HepG2 (cell line): ENCODE data around the gene ZFR2. TPM values are rescaled to one million over a fixed set of nuclear protein-coding genes. Genes with fewer than 3 reads are reported as not detected.

ENCODE experiments used
- ATAC-seq: fragments of 200-7000 bp; cut with Tn5 transposase; 3 replicates; pipeline ENCODE4 v1.9.1; 2020; ENCODE audit warnings: mild to moderate bottlenecking, moderate library complexity
- BruUV-seq: library from RNA; stranded (reverse); fragments of 400-500 nt; replicated peaks from 2 replicates; lab custom pipeline; 2021; lab: Mats Ljungman, UMichigan
- CTCF ChIA-PET: fragments of 300-600 bp; formaldehyde crosslinking; extraction: SDS; loops from one replicate; lab custom pipeline; 2021; ENCODE audit warnings: low total read pairs, inconsistent platforms, low intra/inter-chr PET ratio; lab: Yijun Ruan, JAX
- POLR2A ChIA-PET: fragments of 350-600 bp; sonication (Branson Sonifier 250); formaldehyde crosslinking; loops from one replicate; lab custom pipeline; 2020; ENCODE audit warnings: antibody characterized with exemption, inconsistent platforms; lab: Yijun Ruan, JAX
- DNase-seq: peaks from one replicate; pipeline ENCODE4 v3.0.0-alpha.2; 2015; ENCODE audit warnings: low spot score
- FAIRE-seq: peaks from 3 replicates; lab custom pipeline; 2011; peaks lifted over from hg19 to GRCh38; lab: Jason Lieb, UNC
- H2AFZ ChIP-seq: one replicate; pipeline ENCODE4 v1.6.1; 2011; ENCODE audit warnings: low read length, inconsistent platforms
- H3K27ac ChIP-seq: fragments of 300-600 bp; 3 replicates; pipeline ENCODE4 v1.8.0; 2011; ENCODE audit warnings: mixed run types, mild to moderate bottlenecking, mixed read lengths, low read length, inconsistent platforms; ENCODE audit not compliant: insufficient read depth; ENCODE audit errors: extremely low read length
- H3K27me3 ChIP-seq, 2 experiments: fragments of 200-600 bp in 1 of 2; 2 replicates in 1 of 2; 3 replicates in 1 of 2; pipeline versions ENCODE4 v1.6.0 to v1.8.0; 2011; ENCODE audit warnings: low read length in 2 of 2, mild to moderate bottlenecking in 2 of 2, moderate library complexity in 2 of 2, inconsistent platforms in 1 of 2; ENCODE audit not compliant: insufficient read depth in 2 of 2, control insufficient read depth in 1 of 2
- H3K36me3 ChIP-seq, 2 experiments: fragments of 200-600 bp in 1 of 2; replicated peaks in 1 of 2; 2 replicates in 1 of 2; 3 replicates in 1 of 2; pipeline versions ENCODE4 v1.5.1 to v1.8.0; 2011; ENCODE audit warnings: low read length in 2 of 2, inconsistent platforms in 1 of 2; ENCODE audit not compliant: insufficient read depth in 2 of 2, control insufficient read depth in 1 of 2
- H3K4me1 ChIP-seq: 2 replicates; pipeline ENCODE4 v1.5.1; 2012; ENCODE audit warnings: low read length, inconsistent platforms; ENCODE audit not compliant: insufficient read depth
- H3K4me2 ChIP-seq: 2 replicates; pipeline ENCODE4 v1.6.0; 2011; ENCODE audit warnings: low read depth, low read length, inconsistent platforms
- H3K4me3 ChIP-seq, 3 experiments: fragments of 200-600 bp in 1 of 3; sonication (generic), shearing (Covaris generic) in 1 of 3; replicated peaks in 1 of 3; 2 replicates each; pipeline ENCODE4 v1.5.1; 2011 to 2016; ENCODE audit warnings: low read length in 3 of 3, inconsistent platforms in 2 of 3, low read depth in 2 of 3, mild to moderate bottlenecking in 2 of 3, control low read depth in 1 of 3, mixed read lengths in 1 of 3; ENCODE audit not compliant: insufficient read depth in 1 of 3
- H3K79me2 ChIP-seq: one replicate; pipeline ENCODE4 v1.6.1; 2011; ENCODE audit warnings: low read length, inconsistent platforms; ENCODE audit not compliant: insufficient read depth
- H3K9ac ChIP-seq: 2 replicates; pipeline ENCODE4 v1.6.0; 2011; ENCODE audit warnings: mild to moderate bottlenecking, low read depth, low read length, inconsistent platforms; ENCODE audit not compliant: insufficient read depth
- H3K9me3 ChIP-seq: 2 replicates; pipeline ENCODE4 v1.5.1; 2012; ENCODE audit warnings: mild to moderate bottlenecking, low read length
- H4K20me1 ChIP-seq: 2 replicates; pipeline ENCODE4 v1.6.0; 2011; ENCODE audit warnings: inconsistent platforms, mild to moderate bottlenecking, low read length, moderate library complexity; ENCODE audit not compliant: insufficient read depth
- MIER3 ChIP-seq: IDR thresholded peaks from 2 replicates; pipeline ENCODE4 v1.6.1; 2016; ENCODE audit warnings: missing compliant biosample characterization, borderline replicate concordance
- NAIF1 ChIP-seq: sonication (generic); formaldehyde crosslinking; IDR thresholded peaks from 2 replicates; pipeline ENCODE4 v1.5.0; 2020; ENCODE audit warnings: mild to moderate bottlenecking, missing genetic modification reagents, borderline replicate concordance
- PHF8 ChIP-seq: sonication (generic); formaldehyde crosslinking; IDR thresholded peaks from 2 replicates; pipeline ENCODE4 v1.5.0; 2020; ENCODE audit warnings: missing genetic modification reagents
- ZBTB38 ChIP-seq: sonication (generic); formaldehyde crosslinking; IDR thresholded peaks from 2 replicates; pipeline ENCODE4 v1.5.1; 2020; ENCODE audit warnings: mild to moderate bottlenecking, missing genetic modification reagents
- ZNF224 ChIP-seq: sonication (generic); formaldehyde crosslinking; IDR thresholded peaks from 2 replicates; pipeline ENCODE4 v1.5.0; 2020; ENCODE audit warnings: mild to moderate bottlenecking, missing genetic modification reagents
- ZNF749 ChIP-seq: sonication (generic); formaldehyde crosslinking; IDR thresholded peaks from 2 replicates; pipeline ENCODE4 v1.8.0; 2022; ENCODE audit warnings: mild to moderate bottlenecking, missing genetic modification reagents, moderate library complexity, borderline replicate concordance
- WGBS: methylation state at CpG from one replicate; pipeline ENCODE4 v1.1.6; 2017; ENCODE audit warnings: low lambda C conversion rate; 5-methylcytosine and 5-hydroxymethylcytosine counted together
- in situ Hi-C: cut with HindIII; loops from 2 replicates; pipeline ENCODE4 v1.10.0; 2017; ENCODE audit warnings: low pct_unique_long_range_greater_than_20kb; ENCODE audit not compliant: extremely low pct_ligation_motif_present
- intact Hi-C: fragments of 100-400 bp; cut with micrococcal nuclease; formaldehyde crosslinking; loops from one replicate; pipeline ENCODE4 v1.10.0; 2022; ENCODE audit not compliant: unreplicated experiment
- polyA plus RNA-seq, 8 experiments: library from polyadenylated mRNA; depleted of rRNA in 3 of 8; stranded (reverse) in 7 of 8; unstranded in 1 of 8; fragments of >200 nt; fragmentation: Illumina TruSeq in 4 of 8; extraction: Trizol in 4 of 8; gene quantifications; 2 replicates each; pipeline versions ENCODE4 v1.2.1 to v1.2.3, GENCODE V29; 2011 to 2016; ENCODE audit warnings: low read depth in 4 of 8, missing spikeins in 1 of 8, mixed read lengths in 1 of 8; ENCODE audit not compliant: insufficient read depth in 1 of 8
- total RNA-seq, 5 experiments: library from RNA; depleted of rRNA; stranded (reverse); fragments of >200 nt; fragmentation: Illumina TruSeq; extraction: Trizol; gene quantifications; 2 replicates each; pipeline ENCODE4 v1.2.3, GENCODE V29; 2016; ENCODE audit warnings: low read depth in 1 of 5
- TF ChIP-seq, protein P1 (sequence below): sonication (generic); formaldehyde crosslinking; IDR thresholded peaks from 2 replicates; pipeline ENCODE4 v1.4.0; 2020; ENCODE audit warnings: missing genetic modification reagents, low read depth, mild to moderate bottlenecking, borderline replicate concordance
- TF ChIP-seq, protein P2 (sequence below): sonication (generic); formaldehyde crosslinking; IDR thresholded peaks from 2 replicates; pipeline ENCODE4 v1.4.0; 2020; ENCODE audit warnings: mild to moderate bottlenecking, missing genetic modification reagents
- TF ChIP-seq, protein P3 (sequence below): fragments of 450-650 bp; IDR thresholded peaks from 2 replicates; pipeline ENCODE4 v1.6.1; 2017; ENCODE audit warnings: mild to moderate bottlenecking
- TF ChIP-seq, protein P4 (sequence below): sonication (generic); formaldehyde crosslinking; conservative IDR thresholded peaks from 2 replicates; pipeline ENCODE4 v1.4.0; 2020; ENCODE audit warnings: missing genetic modification reagents

Gene ZFR2
- total and polyA plus RNA-seq, 2 of the 13 experiments (the other 11 are each of a cell fraction or from before 2014, with no cell fraction given): 0.37 to 0.69 TPM

DNA sequence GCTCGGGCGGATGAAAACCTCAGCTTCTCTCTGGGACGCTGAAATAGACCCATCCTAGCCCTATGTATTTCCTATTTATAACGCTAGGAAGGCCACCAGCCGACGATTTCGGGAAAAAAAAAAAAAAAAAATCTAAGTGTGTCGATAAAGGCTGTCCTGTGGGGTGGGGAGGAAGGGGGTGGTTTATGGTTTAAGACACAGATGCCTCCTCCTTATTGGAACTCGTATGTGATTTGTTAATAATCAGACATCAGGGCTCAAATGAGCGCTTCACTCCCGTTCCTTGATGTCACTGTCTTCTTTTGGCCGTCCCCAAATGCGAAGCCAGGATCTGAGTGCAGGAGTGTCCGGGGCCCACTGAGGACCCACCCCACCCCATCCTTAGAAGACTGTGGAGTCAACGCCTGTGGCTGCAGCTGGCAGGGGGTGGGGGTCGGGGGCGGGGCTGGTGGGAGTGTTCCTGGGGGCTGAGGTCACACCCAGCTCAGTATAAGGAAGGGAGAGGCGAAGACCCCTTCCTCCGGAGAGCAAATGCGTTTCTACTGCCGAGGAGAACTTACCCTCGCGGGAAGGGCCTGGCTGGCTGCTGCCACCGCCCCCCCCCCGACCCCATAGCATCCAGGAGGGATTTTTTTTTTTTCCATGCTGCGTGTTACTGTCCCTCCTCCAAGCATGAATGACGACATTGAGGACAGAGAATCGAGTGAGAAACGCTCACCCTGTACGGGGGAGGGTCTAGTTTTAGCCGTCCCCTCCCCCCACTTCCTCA is 12.6 kb upstream of the ZFR2 start:
- Histone ChIP-seq H3K9me3 (no peaks in the 10 kb centered on the region), H4K20me1 (no peaks in the 10 kb centered on the region), H2AFZ (no peak overlapping the region), H3K27me3 (peaks cover 1 to 7% of the 10 kb centered on the region in 2 experiments; a peak in 2 of 5 replicates), H3K9ac (no peak overlapping the region), H3K4me1 (no peaks in the 10 kb centered on the region), H3K36me3 (no peaks in the 10 kb centered on the region), H3K4me2 (no peak overlapping the region), H3K27ac (no peak overlapping the region), H3K4me3 (no peak overlapping the region), H3K79me2 (no peaks in the 10 kb centered on the region)
- CTCF ChIA-PET: no interaction called here
- DNase-seq (no peak), FAIRE-seq (no peak), ATAC-seq (no peak)
- 17% methylated on average over 20 of the region's 31 CpGs for WGBS
- POLR2A ChIA-PET: no interaction called here
- BruUV-seq: no TSS peak
- in situ Hi-C loops: no loop called here
- intact Hi-C loops: no loop called here
- TF ChIP-seq, protein P1, sequence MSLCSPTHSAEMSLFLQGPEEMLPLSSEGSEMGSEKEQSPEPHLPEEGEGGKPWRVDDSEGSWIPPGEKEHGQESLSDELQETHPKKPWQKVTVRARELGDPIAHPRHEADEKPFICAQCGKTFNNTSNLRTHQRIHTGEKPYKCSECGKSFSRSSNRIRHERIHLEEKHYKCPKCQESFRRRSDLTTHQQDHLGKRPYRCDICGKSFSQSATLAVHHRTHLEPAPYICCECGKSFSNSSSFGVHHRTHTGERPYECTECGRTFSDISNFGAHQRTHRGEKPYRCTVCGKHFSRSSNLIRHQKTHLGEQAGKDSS: no peak
- TF ChIP-seq, protein P2, sequence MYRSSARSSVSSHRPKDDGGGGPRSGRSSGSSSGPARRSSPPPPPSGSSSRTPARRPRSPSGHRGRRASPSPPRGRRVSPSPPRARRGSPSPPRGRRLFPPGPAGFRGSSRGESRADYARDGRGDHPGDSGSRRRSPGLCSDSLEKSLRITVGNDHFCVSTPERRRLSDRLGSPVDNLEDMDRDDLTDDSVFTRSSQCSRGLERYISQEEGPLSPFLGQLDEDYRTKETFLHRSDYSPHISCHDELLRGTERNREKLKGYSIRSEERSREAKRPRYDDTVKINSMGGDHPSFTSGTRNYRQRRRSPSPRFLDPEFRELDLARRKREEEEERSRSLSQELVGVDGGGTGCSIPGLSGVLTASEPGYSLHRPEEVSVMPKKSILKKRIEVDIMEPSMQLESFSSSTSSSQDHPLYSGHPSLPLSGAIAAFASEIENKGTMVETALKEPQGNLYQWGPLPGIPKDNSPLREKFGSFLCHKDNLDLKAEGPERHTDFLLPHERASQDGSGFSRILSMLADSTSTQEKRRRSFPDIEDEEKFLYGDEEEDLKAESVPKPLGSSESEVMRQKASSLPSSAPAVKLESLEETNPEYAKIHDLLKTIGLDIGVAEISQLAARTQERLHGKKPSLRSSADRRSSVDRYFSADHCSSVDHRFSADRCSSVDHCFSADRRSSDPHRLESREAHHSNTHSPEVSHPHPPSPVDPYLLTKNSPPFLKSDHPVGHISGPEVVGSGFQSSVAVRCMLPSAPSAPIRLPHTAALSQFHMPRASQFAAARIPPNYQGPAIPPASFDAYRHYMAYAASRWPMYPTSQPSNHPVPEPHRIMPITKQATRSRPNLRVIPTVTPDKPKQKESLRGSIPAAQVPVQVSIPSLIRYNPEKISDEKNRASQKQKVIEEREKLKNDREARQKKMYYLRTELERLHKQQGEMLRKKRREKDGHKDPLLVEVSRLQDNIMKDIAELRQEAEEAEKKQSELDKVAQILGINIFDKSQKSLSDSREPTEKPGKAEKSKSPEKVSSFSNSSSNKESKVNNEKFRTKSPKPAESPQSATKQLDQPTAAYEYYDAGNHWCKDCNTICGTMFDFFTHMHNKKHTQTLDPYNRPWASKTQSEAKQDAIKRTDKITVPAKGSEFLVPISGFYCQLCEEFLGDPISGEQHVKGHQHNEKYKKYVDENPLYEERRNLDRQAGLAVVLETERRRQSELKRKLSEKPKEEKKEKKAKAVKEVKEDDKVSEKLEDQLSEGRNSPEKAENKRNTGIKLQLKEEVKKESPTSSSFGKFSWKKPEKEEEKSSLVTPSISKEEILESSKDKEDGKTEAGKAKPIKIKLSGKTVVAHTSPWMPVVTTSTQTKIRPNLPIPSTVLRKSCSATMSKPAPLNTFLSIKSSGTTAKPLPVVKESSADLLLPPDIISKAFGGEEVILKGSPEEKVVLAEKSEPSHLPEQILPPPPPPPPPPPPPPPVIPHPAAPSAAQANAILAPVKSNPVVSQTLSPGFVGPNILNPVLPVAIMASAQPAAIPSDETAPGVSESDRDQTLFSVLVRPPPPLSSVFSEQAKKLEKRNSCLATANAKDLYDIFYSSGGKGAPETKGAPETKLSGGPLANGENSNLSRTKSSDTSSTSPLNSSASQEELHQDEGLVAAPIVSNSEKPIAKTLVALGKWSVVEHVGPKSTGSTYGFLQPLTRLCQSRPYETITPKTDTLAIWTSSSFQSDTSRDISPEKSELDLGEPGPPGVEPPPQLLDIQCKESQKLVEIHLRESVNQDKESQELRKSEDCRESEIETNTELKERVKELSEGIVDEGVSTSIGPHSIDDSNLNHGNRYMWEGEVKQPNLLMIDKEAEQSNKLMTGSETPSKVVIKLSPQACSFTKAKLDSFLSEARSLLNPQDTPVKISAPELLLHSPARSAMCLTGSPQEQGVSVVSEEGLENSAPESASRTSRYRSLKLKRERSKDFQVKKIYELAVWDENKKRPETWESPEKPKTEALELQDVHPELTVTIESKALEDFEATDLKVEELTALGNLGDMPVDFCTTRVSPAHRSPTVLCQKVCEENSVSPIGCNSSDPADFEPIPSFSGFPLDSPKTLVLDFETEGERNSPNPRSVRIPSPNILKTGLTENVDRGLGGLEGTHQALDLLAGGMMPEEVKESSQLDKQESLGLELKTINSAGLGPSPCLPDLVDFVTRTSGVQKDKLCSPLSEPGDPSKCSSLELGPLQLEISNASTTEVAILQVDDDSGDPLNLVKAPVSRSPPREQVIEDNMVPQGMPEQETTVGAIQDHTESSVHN (CRISPR knock-in tag): no peak
- TF ChIP-seq ZBTB38 (CRISPR knock-in tag): no peak
- TF ChIP-seq, protein P3, sequence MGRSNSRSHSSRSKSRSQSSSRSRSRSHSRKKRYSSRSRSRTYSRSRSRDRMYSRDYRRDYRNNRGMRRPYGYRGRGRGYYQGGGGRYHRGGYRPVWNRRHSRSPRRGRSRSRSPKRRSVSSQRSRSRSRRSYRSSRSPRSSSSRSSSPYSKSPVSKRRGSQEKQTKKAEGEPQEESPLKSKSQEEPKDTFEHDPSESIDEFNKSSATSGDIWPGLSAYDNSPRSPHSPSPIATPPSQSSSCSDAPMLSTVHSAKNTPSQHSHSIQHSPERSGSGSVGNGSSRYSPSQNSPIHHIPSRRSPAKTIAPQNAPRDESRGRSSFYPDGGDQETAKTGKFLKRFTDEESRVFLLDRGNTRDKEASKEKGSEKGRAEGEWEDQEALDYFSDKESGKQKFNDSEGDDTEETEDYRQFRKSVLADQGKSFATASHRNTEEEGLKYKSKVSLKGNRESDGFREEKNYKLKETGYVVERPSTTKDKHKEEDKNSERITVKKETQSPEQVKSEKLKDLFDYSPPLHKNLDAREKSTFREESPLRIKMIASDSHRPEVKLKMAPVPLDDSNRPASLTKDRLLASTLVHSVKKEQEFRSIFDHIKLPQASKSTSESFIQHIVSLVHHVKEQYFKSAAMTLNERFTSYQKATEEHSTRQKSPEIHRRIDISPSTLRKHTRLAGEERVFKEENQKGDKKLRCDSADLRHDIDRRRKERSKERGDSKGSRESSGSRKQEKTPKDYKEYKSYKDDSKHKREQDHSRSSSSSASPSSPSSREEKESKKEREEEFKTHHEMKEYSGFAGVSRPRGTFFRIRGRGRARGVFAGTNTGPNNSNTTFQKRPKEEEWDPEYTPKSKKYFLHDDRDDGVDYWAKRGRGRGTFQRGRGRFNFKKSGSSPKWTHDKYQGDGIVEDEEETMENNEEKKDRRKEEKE: no peak
- no peak for TF ChIP-seq MIER3 (CRISPR knock-in tag)
- TF ChIP-seq ZNF224: no peak
- no peak for TF ChIP-seq NAIF1 (CRISPR knock-in tag)
- TF ChIP-seq, protein P4, sequence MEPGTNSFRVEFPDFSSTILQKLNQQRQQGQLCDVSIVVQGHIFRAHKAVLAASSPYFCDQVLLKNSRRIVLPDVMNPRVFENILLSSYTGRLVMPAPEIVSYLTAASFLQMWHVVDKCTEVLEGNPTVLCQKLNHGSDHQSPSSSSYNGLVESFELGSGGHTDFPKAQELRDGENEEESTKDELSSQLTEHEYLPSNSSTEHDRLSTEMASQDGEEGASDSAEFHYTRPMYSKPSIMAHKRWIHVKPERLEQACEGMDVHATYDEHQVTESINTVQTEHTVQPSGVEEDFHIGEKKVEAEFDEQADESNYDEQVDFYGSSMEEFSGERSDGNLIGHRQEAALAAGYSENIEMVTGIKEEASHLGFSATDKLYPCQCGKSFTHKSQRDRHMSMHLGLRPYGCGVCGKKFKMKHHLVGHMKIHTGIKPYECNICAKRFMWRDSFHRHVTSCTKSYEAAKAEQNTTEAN (CRISPR knock-in tag): no peak
- no peak for TF ChIP-seq PHF8 (CRISPR knock-in tag)
- TF ChIP-seq ZNF749 (CRISPR knock-in tag): no peak
